Neural cell (in vitro differentiated cells): ENCODE data around the gene SERPINB8. TPM values are rescaled to one million over a fixed set of nuclear protein-coding genes. Genes with fewer than 3 reads are reported as not detected.
A peak's percentile ranks its signal among the peaks of the same experiment; 100 is the strongest.

Experiments
- H2AFZ ChIP-seq: fragments of 200-600, 300-800 bp; sonication (generic), shearing (Covaris generic); 2 replicates; pipeline ENCODE4 v1.6.0; 2014; ENCODE audit warnings: low read depth, mild to moderate bottlenecking, antibody characterized with exemption, low read length, moderate library complexity
- H3F3A ChIP-seq: fragments of 200-600 bp; shearing (Covaris generic); 2 replicates; pipeline ENCODE4 v1.6.1; 2016; ENCODE audit warnings: mild to moderate bottlenecking, moderate library complexity, mixed read lengths, antibody characterized with exemption, low read length; ENCODE audit not compliant: insufficient read depth, poor library complexity, severe bottlenecking
- H3K27ac ChIP-seq: fragments of 200-600, 300-800 bp; sonication (generic), shearing (Covaris generic); 2 replicates; pipeline ENCODE4 v1.5.1; 2014; ENCODE audit warnings: mild to moderate bottlenecking, low read length, moderate library complexity
- H3K27me3 ChIP-seq: fragments of 300-800, 200-600 bp; sonication (generic), shearing (Covaris generic); 2 replicates; pipeline ENCODE4 v1.6.0; 2014; ENCODE audit warnings: mild to moderate bottlenecking, low read depth, low read length, moderate library complexity; ENCODE audit not compliant: insufficient read depth
- H3K36me3 ChIP-seq: fragments of 300-800, 200-600 bp; sonication (generic), shearing (Covaris generic); 2 replicates; pipeline ENCODE4 v1.5.1; 2014; ENCODE audit warnings: mild to moderate bottlenecking, antibody characterized with exemption, low read length, moderate library complexity; ENCODE audit not compliant: insufficient read depth
- H3K4me2 ChIP-seq: fragments of 300-800, 200-600 bp; sonication (generic), shearing (Covaris generic); 2 replicates; pipeline ENCODE4 v1.6.0; 2014; ENCODE audit warnings: mild to moderate bottlenecking, low read length
- H3K4me3 ChIP-seq: fragments of 300-800, 200-600 bp; sonication (generic), shearing (Covaris generic); 2 replicates; pipeline ENCODE4 v1.5.1; 2014; ENCODE audit warnings: mild to moderate bottlenecking, low read length, moderate library complexity
- H3K79me2 ChIP-seq: fragments of 200-600 bp; shearing (Covaris generic); replicated peaks from 2 replicates; pipeline ENCODE4 v1.6.0; 2014; ENCODE audit warnings: mild to moderate bottlenecking, low read length, moderate library complexity; ENCODE audit not compliant: insufficient read depth
- H3K9ac ChIP-seq: fragments of 300-800, 200-600 bp; sonication (generic), shearing (Covaris generic); 2 replicates; pipeline ENCODE4 v1.6.1; 2016; ENCODE audit warnings: mild to moderate bottlenecking, low read length, mixed read lengths
- H3K9me2 ChIP-seq: fragments of 200-600 bp; shearing (Covaris generic); 2 replicates; pipeline ENCODE4 v1.6.1; 2016; ENCODE audit warnings: mild to moderate bottlenecking, low read length, mixed read lengths; ENCODE audit not compliant: insufficient read depth
- H3K9me3 ChIP-seq: fragments of 200-600, 300-800 bp; sonication (generic), shearing (Covaris generic); 2 replicates; pipeline ENCODE4 v1.6.1; 2016; ENCODE audit warnings: mild to moderate bottlenecking, mixed run types, low read length, moderate library complexity, mixed read lengths
- H4K20me1 ChIP-seq: fragments of 200-600 bp; shearing (Covaris generic); 2 replicates; pipeline ENCODE4 v1.6.1; 2016; ENCODE audit warnings: mild to moderate bottlenecking, mixed run types; ENCODE audit not compliant: insufficient read depth
- EP300 ChIP-seq: fragments of 450-650 bp; conservative IDR thresholded peaks from 2 replicates; pipeline ENCODE4 v1.6.1; 2014; ENCODE audit warnings: antibody characterized with exemption, mild to moderate bottlenecking, moderate library complexity; ENCODE audit not compliant: poor library complexity, severe bottlenecking
- EZH2 ChIP-seq: fragments of 200-600, 300-800 bp; shearing (Covaris generic), sonication (generic); IDR thresholded peaks from 2 replicates; pipeline ENCODE4 v1.6.1; 2014; ENCODE audit warnings: antibody characterized with exemption, low read length, borderline replicate concordance, mild to moderate bottlenecking; ENCODE audit not compliant: insufficient read depth, poor library complexity, severe bottlenecking
- MXI1 ChIP-seq: fragments of 450-650 bp; conservative IDR thresholded peaks from 2 replicates; pipeline ENCODE4 v1.6.1; 2014; ENCODE audit warnings: antibody characterized with exemption, mild to moderate bottlenecking; ENCODE audit not compliant: poor library complexity, severe bottlenecking
- POLR2AphosphoS5 ChIP-seq: IDR thresholded peaks from 2 replicates; pipeline ENCODE4 v1.6.1; 2012
- RAD21 ChIP-seq: fragments of 450-650 bp; conservative IDR thresholded peaks from 2 replicates; pipeline ENCODE4 v1.6.1; 2014; ENCODE audit warnings: antibody characterized with exemption, mild to moderate bottlenecking, moderate library complexity
- SMC3 ChIP-seq: fragments of 450-650 bp; conservative IDR thresholded peaks from 2 replicates; pipeline ENCODE4 v1.6.1; 2014; ENCODE audit warnings: antibody characterized with exemption, mild to moderate bottlenecking, moderate library complexity; ENCODE audit not compliant: poor library complexity
- TAF1 ChIP-seq: IDR thresholded peaks from 2 replicates; pipeline ENCODE4 v1.6.1; 2012; ENCODE audit warnings: low read depth
- polyA plus RNA-seq: library from polyadenylated mRNA; depleted of rRNA; stranded (reverse); fragments of >200 nt; gene quantifications from 2 replicates; pipeline ENCODE4 v1.2.3, GENCODE V29; 2014
- TF ChIP-seq, protein P1 (sequence below): fragments of 450-650 bp; IDR thresholded peaks from 2 replicates; pipeline ENCODE4 v1.5.1; 2014; ENCODE audit warnings: antibody characterized with exemption, mild to moderate bottlenecking, moderate library complexity; ENCODE audit not compliant: poor library complexity, severe bottlenecking
- TF ChIP-seq, protein P2 (sequence below): IDR thresholded peaks from 2 replicates; pipeline ENCODE4 v1.6.1; 2012; ENCODE audit warnings: borderline replicate concordance

SERPINB8 gene
- polyA plus RNA-seq, 1 donor from 2014 or later = 2.0 TPM

DNA sequence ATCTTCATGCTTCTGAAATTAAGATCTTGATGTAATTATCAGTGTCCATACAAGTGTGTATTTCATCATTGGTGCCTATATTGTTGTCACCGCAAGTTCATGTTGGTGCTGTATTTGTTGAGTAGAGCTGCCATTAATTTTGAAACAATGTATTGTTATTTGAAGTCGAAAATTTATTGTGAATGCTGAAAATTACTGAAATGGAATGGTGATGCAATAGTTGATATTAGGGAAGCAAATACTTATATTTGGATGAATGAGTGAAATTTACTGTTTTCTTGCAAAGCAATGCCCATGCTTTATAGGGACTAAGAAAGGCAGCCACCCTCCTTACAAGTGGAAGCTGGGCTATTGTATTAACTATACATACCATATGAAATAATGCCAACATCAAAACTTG, 41.6 kb downstream of the SERPINB8 start:
- no peaks in the 10 kb centered on the region for H3F3A ChIP-seq
- no peak overlapping the region for H3K9ac ChIP-seq
- no peak overlapping the region for H3K27ac ChIP-seq
- TF ChIP-seq POLR2AphosphoS5 (no peak), SMC3 (no peak), MXI1 (no peak), EP300 (no peak), EZH2 (no peak), RAD21 (no peak)
- TF ChIP-seq, protein P1, sequence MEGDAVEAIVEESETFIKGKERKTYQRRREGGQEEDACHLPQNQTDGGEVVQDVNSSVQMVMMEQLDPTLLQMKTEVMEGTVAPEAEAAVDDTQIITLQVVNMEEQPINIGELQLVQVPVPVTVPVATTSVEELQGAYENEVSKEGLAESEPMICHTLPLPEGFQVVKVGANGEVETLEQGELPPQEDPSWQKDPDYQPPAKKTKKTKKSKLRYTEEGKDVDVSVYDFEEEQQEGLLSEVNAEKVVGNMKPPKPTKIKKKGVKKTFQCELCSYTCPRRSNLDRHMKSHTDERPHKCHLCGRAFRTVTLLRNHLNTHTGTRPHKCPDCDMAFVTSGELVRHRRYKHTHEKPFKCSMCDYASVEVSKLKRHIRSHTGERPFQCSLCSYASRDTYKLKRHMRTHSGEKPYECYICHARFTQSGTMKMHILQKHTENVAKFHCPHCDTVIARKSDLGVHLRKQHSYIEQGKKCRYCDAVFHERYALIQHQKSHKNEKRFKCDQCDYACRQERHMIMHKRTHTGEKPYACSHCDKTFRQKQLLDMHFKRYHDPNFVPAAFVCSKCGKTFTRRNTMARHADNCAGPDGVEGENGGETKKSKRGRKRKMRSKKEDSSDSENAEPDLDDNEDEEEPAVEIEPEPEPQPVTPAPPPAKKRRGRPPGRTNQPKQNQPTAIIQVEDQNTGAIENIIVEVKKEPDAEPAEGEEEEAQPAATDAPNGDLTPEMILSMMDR = no peak
- TF ChIP-seq, protein P2, sequence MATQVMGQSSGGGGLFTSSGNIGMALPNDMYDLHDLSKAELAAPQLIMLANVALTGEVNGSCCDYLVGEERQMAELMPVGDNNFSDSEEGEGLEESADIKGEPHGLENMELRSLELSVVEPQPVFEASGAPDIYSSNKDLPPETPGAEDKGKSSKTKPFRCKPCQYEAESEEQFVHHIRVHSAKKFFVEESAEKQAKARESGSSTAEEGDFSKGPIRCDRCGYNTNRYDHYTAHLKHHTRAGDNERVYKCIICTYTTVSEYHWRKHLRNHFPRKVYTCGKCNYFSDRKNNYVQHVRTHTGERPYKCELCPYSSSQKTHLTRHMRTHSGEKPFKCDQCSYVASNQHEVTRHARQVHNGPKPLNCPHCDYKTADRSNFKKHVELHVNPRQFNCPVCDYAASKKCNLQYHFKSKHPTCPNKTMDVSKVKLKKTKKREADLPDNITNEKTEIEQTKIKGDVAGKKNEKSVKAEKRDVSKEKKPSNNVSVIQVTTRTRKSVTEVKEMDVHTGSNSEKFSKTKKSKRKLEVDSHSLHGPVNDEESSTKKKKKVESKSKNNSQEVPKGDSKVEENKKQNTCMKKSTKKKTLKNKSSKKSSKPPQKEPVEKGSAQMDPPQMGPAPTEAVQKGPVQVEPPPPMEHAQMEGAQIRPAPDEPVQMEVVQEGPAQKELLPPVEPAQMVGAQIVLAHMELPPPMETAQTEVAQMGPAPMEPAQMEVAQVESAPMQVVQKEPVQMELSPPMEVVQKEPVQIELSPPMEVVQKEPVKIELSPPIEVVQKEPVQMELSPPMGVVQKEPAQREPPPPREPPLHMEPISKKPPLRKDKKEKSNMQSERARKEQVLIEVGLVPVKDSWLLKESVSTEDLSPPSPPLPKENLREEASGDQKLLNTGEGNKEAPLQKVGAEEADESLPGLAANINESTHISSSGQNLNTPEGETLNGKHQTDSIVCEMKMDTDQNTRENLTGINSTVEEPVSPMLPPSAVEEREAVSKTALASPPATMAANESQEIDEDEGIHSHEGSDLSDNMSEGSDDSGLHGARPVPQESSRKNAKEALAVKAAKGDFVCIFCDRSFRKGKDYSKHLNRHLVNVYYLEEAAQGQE = no peak
- no peaks in the 10 kb centered on the region for H4K20me1 ChIP-seq
- no peaks in the 10 kb centered on the region for H3K9me2 ChIP-seq
- no peak overlapping the region for H3K4me2 ChIP-seq
- no peaks in the 10 kb centered on the region for H3K27me3 ChIP-seq
- H3K36me3 ChIP-seq = no peaks in the 10 kb centered on the region
- no peak overlapping the region for H3K4me3 ChIP-seq
- H3K9me3 ChIP-seq = no peaks in the 10 kb centered on the region
- H2AFZ ChIP-seq = no peak overlapping the region
- no peaks in the 10 kb centered on the region for H3K79me2 ChIP-seq

- Histone ChIP-seq H3K36me3 (no peaks in the 10 kb centered on the region), H3K9me3 (no peaks in the 10 kb centered on the region), H3F3A (no peaks in the 10 kb centered on the region), H4K20me1 (no peaks in the 10 kb centered on the region), H3K9ac (no peak overlapping the region), H3K27me3 (no peaks in the 10 kb centered on the region), H3K4me2 (no peak overlapping the region), H3K79me2 (no peaks in the 10 kb centered on the region), H3K9me2 (no peaks in the 10 kb centered on the region), H3K4me3 (no peak overlapping the region), H3K27ac (no peak overlapping the region), H2AFZ (no peak overlapping the region)
- TF ChIP-seq EP300 (no peak), TAF1 (no peak), MXI1 (no peak), EZH2 (no peak), RAD21 (peak; percentile 86), SMC3 (peak; percentile 79), POLR2AphosphoS5 (no peak)
- TF ChIP-seq, protein P2 = no peak
- TF ChIP-seq, protein P1 = peak; percentile 76
Measured at GRCh38 chr18:64017870-64018269, 48.0 kb downstream of the SERPINB8 start.
